ENCODE results near the gene AFAP1.

Gene AFAP1

GRCh38 chr4:7757501-7758471 lies 181.9 kb downstream of the AFAP1 start (continued):
- TF ChIP-seq ZNF610 (tag by site-specific recombination; IDR thresholded peaks at IDR 0.05; ENCODE audit: borderline replicate concordance) = peak; percentile 58; the same call in 1 of the 2 replicates
- peak; percentile 91 for TF ChIP-seq ZFP3 (tag by site-specific recombination; IDR thresholded peaks at IDR 0.05; ENCODE audit: low read depth)
- TF ChIP-seq ZNF311 (tag by site-specific recombination; IDR thresholded peaks at IDR 0.05; ENCODE audit: borderline replicate concordance) = no peak
- TF ChIP-seq, protein P1, sequence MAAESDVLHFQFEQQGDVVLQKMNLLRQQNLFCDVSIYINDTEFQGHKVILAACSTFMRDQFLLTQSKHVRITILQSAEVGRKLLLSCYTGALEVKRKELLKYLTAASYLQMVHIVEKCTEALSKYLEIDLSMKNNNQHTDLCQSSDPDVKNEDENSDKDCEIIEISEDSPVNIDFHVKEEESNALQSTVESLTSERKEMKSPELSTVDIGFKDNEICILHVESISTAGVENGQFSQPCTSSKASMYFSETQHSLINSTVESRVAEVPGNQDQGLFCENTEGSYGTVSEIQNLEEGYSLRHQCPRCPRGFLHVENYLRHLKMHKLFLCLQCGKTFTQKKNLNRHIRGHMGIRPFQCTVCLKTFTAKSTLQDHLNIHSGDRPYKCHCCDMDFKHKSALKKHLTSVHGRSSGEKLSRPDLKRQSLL (tag by site-specific recombination; IDR thresholded peaks at IDR 0.05) = peak; percentile 49; the same call in 1 of the 2 replicates
- 0 out of 2 replicates have a peak, but pooled peaks have one; percentile 15 for TF ChIP-seq ZXDB (tag by site-specific recombination; IDR thresholded peaks at IDR 0.05)
- TF ChIP-seq, protein P2, sequence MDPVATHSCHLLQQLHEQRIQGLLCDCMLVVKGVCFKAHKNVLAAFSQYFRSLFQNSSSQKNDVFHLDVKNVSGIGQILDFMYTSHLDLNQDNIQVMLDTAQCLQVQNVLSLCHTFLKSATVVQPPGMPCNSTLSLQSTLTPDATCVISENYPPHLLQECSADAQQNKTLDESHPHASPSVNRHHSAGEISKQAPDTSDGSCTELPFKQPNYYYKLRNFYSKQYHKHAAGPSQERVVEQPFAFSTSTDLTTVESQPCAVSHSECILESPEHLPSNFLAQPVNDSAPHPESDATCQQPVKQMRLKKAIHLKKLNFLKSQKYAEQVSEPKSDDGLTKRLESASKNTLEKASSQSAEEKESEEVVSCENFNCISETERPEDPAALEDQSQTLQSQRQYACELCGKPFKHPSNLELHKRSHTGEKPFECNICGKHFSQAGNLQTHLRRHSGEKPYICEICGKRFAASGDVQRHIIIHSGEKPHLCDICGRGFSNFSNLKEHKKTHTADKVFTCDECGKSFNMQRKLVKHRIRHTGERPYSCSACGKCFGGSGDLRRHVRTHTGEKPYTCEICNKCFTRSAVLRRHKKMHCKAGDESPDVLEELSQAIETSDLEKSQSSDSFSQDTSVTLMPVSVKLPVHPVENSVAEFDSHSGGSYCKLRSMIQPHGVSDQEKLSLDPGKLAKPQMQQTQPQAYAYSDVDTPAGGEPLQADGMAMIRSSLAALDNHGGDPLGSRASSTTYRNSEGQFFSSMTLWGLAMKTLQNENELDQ (tag by site-specific recombination; IDR thresholded peaks at IDR 0.05; ENCODE audit: low read depth) = peak; percentile 90; the same call in 1 of the 2 replicates
- peak; percentile 76 for TF ChIP-seq REST (tag by site-specific recombination; IDR thresholded peaks at IDR 0.05)
- TF ChIP-seq OVOL3 (tag by site-specific recombination; IDR thresholded peaks at IDR 0.05) = peak; percentile 39; the same call in 1 of the 2 replicates
- no peak for TF ChIP-seq ZNF621 (tag by site-specific recombination; IDR thresholded peaks at IDR 0.05)
- no peak for TF ChIP-seq ZNF558 (tag by site-specific recombination; IDR thresholded peaks at IDR 0.05)
- TF ChIP-seq ZSCAN4 (tag by site-specific recombination; IDR thresholded peaks at IDR 0.05) = no peak
- TF ChIP-seq FEZF1 (tag by site-specific recombination; IDR thresholded peaks at IDR 0.05) = peak; percentile 88
- TF ChIP-seq, protein P3, sequence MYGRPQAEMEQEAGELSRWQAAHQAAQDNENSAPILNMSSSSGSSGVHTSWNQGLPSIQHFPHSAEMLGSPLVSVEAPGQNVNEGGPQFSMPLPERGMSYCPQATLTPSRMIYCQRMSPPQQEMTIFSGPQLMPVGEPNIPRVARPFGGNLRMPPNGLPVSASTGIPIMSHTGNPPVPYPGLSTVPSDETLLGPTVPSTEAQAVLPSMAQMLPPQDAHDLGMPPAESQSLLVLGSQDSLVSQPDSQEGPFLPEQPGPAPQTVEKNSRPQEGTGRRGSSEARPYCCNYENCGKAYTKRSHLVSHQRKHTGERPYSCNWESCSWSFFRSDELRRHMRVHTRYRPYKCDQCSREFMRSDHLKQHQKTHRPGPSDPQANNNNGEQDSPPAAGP (tag by site-specific recombination; IDR thresholded peaks at IDR 0.05) = peak; percentile 67; the same call in 1 of the 2 replicates
- TF ChIP-seq TCF7L2 (IDR thresholded peaks at IDR 0.05; ENCODE audit: borderline replicate concordance, low read depth, low read length) = peak; percentile 88
